PC-3 (cell line): ENCODE measurements around the gene MYLK2. TPM values are rescaled to one million over a fixed set of nuclear protein-coding genes. Genes with fewer than 3 reads are reported as not detected.

Experiments
- ATAC-seq: fragments of 200-7000 bp; cut with Tn5 transposase; 2 replicates; pipeline ENCODE4 v1.9.1; 2020; ENCODE audit warnings: mild to moderate bottlenecking, moderate library complexity
- BruUV-seq: library from RNA; stranded (reverse); fragments of 400-500 nt; replicated peaks from 2 replicates; lab custom pipeline; 2021; lab: Mats Ljungman, UMichigan
- CTCF ChIA-PET: fragments of 300-600 bp; sonication (Branson Sonifier 250); formaldehyde crosslinking; loops from one replicate; lab custom pipeline; 2022; ENCODE audit warnings: antibody characterized with exemption; lab: Charles Lee
- POLR2A ChIA-PET: fragments of 300-600 bp; sonication (Branson Sonifier 250); formaldehyde crosslinking; loops from one replicate; lab custom pipeline; 2022; ENCODE audit warnings: antibody characterized with exemption; ENCODE audit not compliant: unreplicated experiment; lab: Charles Lee
- DNase-seq: peaks from one replicate; pipeline ENCODE4 v3.0.0-alpha.2; 2015
- H2AFZ ChIP-seq: fragments of 300-600 bp; sonication (generic); 2 replicates; pipeline ENCODE4 v1.6.0; 2016; ENCODE audit warnings: antibody characterized with exemption, low read length
- H3F3A ChIP-seq: fragments of 300-600 bp; sonication (generic); one replicate; pipeline ENCODE4 v1.6.0; 2017; ENCODE audit warnings: antibody characterized with exemption, low read length, control low read depth, mild to moderate bottlenecking; ENCODE audit not compliant: unreplicated experiment
- H3K27ac ChIP-seq: fragments of 300-600 bp; sonication (generic); 2 replicates; pipeline ENCODE4 v1.5.1; 2016; ENCODE audit warnings: mild to moderate bottlenecking, low read length
- H3K27me3 ChIP-seq: fragments of 300-600 bp; sonication (generic); 2 replicates; pipeline ENCODE4 v1.6.1; 2016; ENCODE audit warnings: low read length, mixed read lengths
- H3K36me3 ChIP-seq: fragments of 300-600 bp; sonication (generic); 2 replicates; pipeline ENCODE4 v1.6.1; 2016; ENCODE audit warnings: low read depth, mixed run types, low read length, mixed read lengths
- H3K4me1 ChIP-seq: fragments of 300-600 bp; sonication (generic); 2 replicates; pipeline ENCODE4 v1.5.1; 2016; ENCODE audit warnings: low read length; ENCODE audit not compliant: insufficient read depth
- H3K4me2 ChIP-seq: fragments of 300-600 bp; sonication (generic); 2 replicates; pipeline ENCODE4 v1.6.0; 2016; ENCODE audit warnings: low read length
- H3K4me3 ChIP-seq: fragments of 300-600 bp; sonication (generic); 2 replicates; pipeline ENCODE4 v1.5.1; 2016; ENCODE audit warnings: mild to moderate bottlenecking, low read length, mixed read lengths
- H3K79me2 ChIP-seq: fragments of 300-600 bp; sonication (generic); 2 replicates; pipeline ENCODE4 v1.6.1; 2017; ENCODE audit warnings: low read length, mixed read lengths
- H3K9ac ChIP-seq: fragments of 300-600 bp; sonication (generic); 2 replicates; pipeline ENCODE4 v1.6.0; 2016; ENCODE audit warnings: mild to moderate bottlenecking, low read length
- H3K9me2 ChIP-seq: fragments of 300-600 bp; sonication (generic); replicated peaks from 2 replicates; pipeline ENCODE4 v1.6.1; 2016; ENCODE audit warnings: mixed run types, low read length, mixed read lengths
- H3K9me3 ChIP-seq: fragments of 300-600 bp; sonication (generic); 2 replicates; pipeline ENCODE4 v1.6.1; 2016; ENCODE audit warnings: low read length, mixed read lengths
- H4K20me1 ChIP-seq: fragments of 300-600 bp; sonication (generic); 2 replicates; pipeline ENCODE4 v1.6.1; 2016; ENCODE audit warnings: low read length, mixed read lengths
- EZH2 ChIP-seq: fragments of 300-600 bp; sonication (generic); IDR thresholded peaks from one replicate; pipeline ENCODE4 v1.6.1; 2017; ENCODE audit warnings: antibody characterized with exemption, mild to moderate bottlenecking, low read length; ENCODE audit not compliant: unreplicated experiment
- EZH2phosphoT487 ChIP-seq: fragments of 300-600 bp; sonication (generic); IDR thresholded peaks from 2 replicates; pipeline ENCODE4 v1.6.1; 2018; ENCODE audit warnings: mild to moderate bottlenecking, antibody characterized with exemption, low read length, borderline replicate concordance
- intact Hi-C: fragments of 100-400 bp; cut with micrococcal nuclease; formaldehyde crosslinking; loops from 2 replicates; pipeline ENCODE4 v1.9.0; 2023
- total RNA-seq: library from RNA; depleted of rRNA; stranded (reverse); fragments of >200 nt; gene quantifications from 2 replicates; pipeline ENCODE4 v1.2.3, GENCODE V29; 2014
- TF ChIP-seq, protein P1 (sequence below): fragments of 300-600 bp; sonication (generic); conservative IDR thresholded peaks from 2 replicates; pipeline ENCODE4 v1.5.1; 2017; ENCODE audit warnings: antibody characterized with exemption, low read depth, mild to moderate bottlenecking, low read length

Gene MYLK2
- total RNA-seq, 1 experiment from 2014 or later: 1.7 TPM

DNA sequence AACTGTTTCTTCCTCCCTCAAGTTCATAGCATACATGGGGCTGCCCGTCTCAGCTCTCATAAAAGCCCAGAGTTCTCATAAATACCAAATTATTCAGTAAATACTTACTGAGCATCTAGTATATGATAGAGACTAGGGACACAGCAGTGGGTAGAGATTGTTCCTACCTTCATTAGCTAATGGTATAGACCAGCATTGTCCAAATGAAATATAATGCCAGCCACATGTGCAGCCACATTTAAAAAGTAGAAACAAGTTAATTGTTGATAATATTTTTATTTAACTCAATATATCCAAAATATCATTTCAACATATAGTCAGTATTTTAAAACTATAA is 52.4 kb downstream of the MYLK2 start:
- DNase-seq: no peak
- Histone ChIP-seq H4K20me1 (no peaks in the 10 kb centered on the region), H3K9ac (no peak overlapping the region), H2AFZ (no peak overlapping the region), H3K27ac (no peak overlapping the region), H3K9me2 (no peaks in the 10 kb centered on the region; the same call in 1 of the 2 replicates), H3K4me1 (no peaks in the 10 kb centered on the region), H3F3A (no peaks in the 10 kb centered on the region), H3K4me2 (no peak overlapping the region), H3K27me3 (peaks cover 48% of the 10 kb centered on the region), H3K4me3 (no peak overlapping the region), H3K36me3 (no peaks in the 10 kb centered on the region), H3K79me2 (no peaks in the 10 kb centered on the region), H3K9me3 (no peaks in the 10 kb centered on the region)
- intact Hi-C loops: no loop called here
- ChIA-PET POLR2A (no interaction called here), CTCF (no interaction called here)
- ATAC-seq: no peak
- TF ChIP-seq EZH2phosphoT487: no peak
- TF ChIP-seq, protein P1, sequence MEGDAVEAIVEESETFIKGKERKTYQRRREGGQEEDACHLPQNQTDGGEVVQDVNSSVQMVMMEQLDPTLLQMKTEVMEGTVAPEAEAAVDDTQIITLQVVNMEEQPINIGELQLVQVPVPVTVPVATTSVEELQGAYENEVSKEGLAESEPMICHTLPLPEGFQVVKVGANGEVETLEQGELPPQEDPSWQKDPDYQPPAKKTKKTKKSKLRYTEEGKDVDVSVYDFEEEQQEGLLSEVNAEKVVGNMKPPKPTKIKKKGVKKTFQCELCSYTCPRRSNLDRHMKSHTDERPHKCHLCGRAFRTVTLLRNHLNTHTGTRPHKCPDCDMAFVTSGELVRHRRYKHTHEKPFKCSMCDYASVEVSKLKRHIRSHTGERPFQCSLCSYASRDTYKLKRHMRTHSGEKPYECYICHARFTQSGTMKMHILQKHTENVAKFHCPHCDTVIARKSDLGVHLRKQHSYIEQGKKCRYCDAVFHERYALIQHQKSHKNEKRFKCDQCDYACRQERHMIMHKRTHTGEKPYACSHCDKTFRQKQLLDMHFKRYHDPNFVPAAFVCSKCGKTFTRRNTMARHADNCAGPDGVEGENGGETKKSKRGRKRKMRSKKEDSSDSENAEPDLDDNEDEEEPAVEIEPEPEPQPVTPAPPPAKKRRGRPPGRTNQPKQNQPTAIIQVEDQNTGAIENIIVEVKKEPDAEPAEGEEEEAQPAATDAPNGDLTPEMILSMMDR: no peak
- no peak for TF ChIP-seq EZH2
- no TSS peak for BruUV-seq

DNA sequence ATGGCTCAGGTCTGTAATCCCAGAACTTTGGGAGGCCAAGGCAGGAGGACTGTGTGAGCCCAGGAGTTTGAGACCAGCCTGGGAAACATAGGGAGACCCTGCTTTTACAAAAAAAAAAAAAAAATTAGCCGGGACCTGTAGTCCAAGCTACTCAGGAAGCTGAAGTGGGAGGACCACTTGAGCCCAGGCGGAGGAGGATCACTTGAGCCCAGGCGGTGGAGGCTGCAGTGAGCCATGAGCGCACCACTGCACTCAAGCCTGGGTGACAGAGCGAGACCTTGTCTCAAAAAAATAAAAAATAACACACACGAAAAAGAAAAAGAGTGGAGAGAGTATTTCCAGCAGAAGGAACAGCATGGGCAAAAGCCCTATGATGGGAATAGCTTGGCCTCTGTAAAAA is 53.2 kb downstream of the MYLK2 start:
- no TSS peak for BruUV-seq
- ChIA-PET CTCF (no interaction called here), POLR2A (no interaction called here)
- Histone ChIP-seq H3K9me2 (no peaks in the 10 kb centered on the region), H2AFZ (no peak overlapping the region), H3K9me3 (no peaks in the 10 kb centered on the region), H3K27ac (no peak overlapping the region), H3K79me2 (no peaks in the 10 kb centered on the region), H3K36me3 (no peaks in the 10 kb centered on the region), H3F3A (no peaks in the 10 kb centered on the region), H3K27me3 (peaks cover 48% of the 10 kb centered on the region), H3K4me1 (no peaks in the 10 kb centered on the region), H3K4me2 (no peak overlapping the region), H3K4me3 (no peak overlapping the region), H4K20me1 (no peaks in the 10 kb centered on the region), H3K9ac (no peak overlapping the region)
- DNase-seq (no peak), ATAC-seq (no peak)
- intact Hi-C loops: no loop called here
- no peak for TF ChIP-seq EZH2
- TF ChIP-seq, protein P1: no peak
- TF ChIP-seq EZH2phosphoT487: no peak

- no peaks in the 10 kb centered on the region for H3K9me2 ChIP-seq
- no TSS peak for BruUV-seq
- ChIA-PET CTCF (no interaction called here), POLR2A (no interaction called here)
- no peak overlapping the region for H3K9ac ChIP-seq
- H3K27ac ChIP-seq: no peak overlapping the region
- H3F3A ChIP-seq: no peaks in the 10 kb centered on the region
- ATAC-seq: no peak
- TF ChIP-seq, protein P1: no peak
- TF ChIP-seq EZH2: no peak
- no peak for TF ChIP-seq EZH2phosphoT487
- peaks cover 27% of the 10 kb centered on the region for H3K27me3 ChIP-seq
- DNase-seq: no peak
- no peaks in the 10 kb centered on the region for H3K36me3 ChIP-seq
- H3K79me2 ChIP-seq: no peaks in the 10 kb centered on the region
- H3K4me2 ChIP-seq: no peak overlapping the region
- intact Hi-C loops: no loop called here
- no peak overlapping the region for H2AFZ ChIP-seq
- H3K4me3 ChIP-seq: no peak overlapping the region
- H3K4me1 ChIP-seq: 0 out of 2 replicates have a peak, but pooled peaks cover 9% of the 10 kb centered on the region
- peaks cover 6% of the 10 kb centered on the region; the same call in 1 of the 2 replicates for H3K9me3 ChIP-seq
- H4K20me1 ChIP-seq: no peaks in the 10 kb centered on the region
These were observed 56.5 kb downstream of the MYLK2 start for GRCh38 chr20:31875671-31876070.
